A549 (cell line): Measurements from ENCODE around the gene COL8A1. TPM values are rescaled to one million over a fixed set of nuclear protein-coding genes. Genes with fewer than 3 reads are reported as not detected.

Experiments used
- ATAC-seq, 2 experiments: fragments of 200-7000 bp in 1 of 2; fragments of >200 bp in 1 of 2; cut with Nextera tagmentation in 1 of 2; cut with Tn5 transposase in 1 of 2; 3 replicates each; pipeline versions ENCODE4 v1.8.0 to v1.9.1; 2018 to 2020; ENCODE audit warnings: mild to moderate bottlenecking in 1 of 2, moderate library complexity in 1 of 2
- CTCF ChIA-PET: fragments of 300-600 bp; sonication (Branson Sonifier 250); formaldehyde crosslinking; extraction: SDS; loops from one replicate; lab custom pipeline; 2021; ENCODE audit warnings: antibody characterized with exemption, inconsistent platforms; lab: Yijun Ruan, JAX
- POLR2A ChIA-PET: fragments of 350-600 bp; formaldehyde crosslinking; extraction: SDS; loops from one replicate; lab custom pipeline; 2021; ENCODE audit warnings: antibody characterized with exemption, inconsistent platforms; lab: Yijun Ruan, JAX
- DNase-seq, 2 experiments: peaks; one replicate each; pipeline versions ENCODE4 v3.0.0 to v3.0.0-alpha.2; 2011 to 2016; ENCODE audit warnings: low read depth in 1 of 2, low spot score in 1 of 2
- FAIRE-seq: peaks from 2 replicates; lab custom pipeline; 2011; peaks lifted over from hg19 to GRCh38; lab: Jason Lieb, UNC
- H3K27ac ChIP-seq, 2 experiments: fragments of >200 bp; sonication (Bioruptor Twin); formaldehyde crosslinking; 3 replicates each; pipeline ENCODE4 v1.5.1; 2016 to 2017
- H3K4me1 ChIP-seq: fragments of >200 bp; sonication (Bioruptor Twin); formaldehyde crosslinking; 3 replicates; pipeline ENCODE4 v1.6.1; 2016
- H3K4me2 ChIP-seq: fragments of >200 bp; sonication (Bioruptor Twin); formaldehyde crosslinking; 3 replicates; pipeline ENCODE4 v1.6.1; 2016
- H3K4me3 ChIP-seq: fragments of >200 bp; sonication (Bioruptor Twin); formaldehyde crosslinking; 3 replicates; pipeline ENCODE4 v1.5.1; 2016
- H3K9me3 ChIP-seq: fragments of >200 bp; sonication (Bioruptor Twin); formaldehyde crosslinking; 3 replicates; pipeline ENCODE4 v1.6.1; 2016
- CHD2 ChIP-seq: fragments of 150-350 bp; IDR thresholded peaks from 2 replicates; pipeline ENCODE4 v1.6.1; 2014; ENCODE audit warnings: low read length; ENCODE audit not compliant: partially characterized antibody
- CHD4 ChIP-seq: fragments of 200-600 bp; sonication (generic); IDR thresholded peaks from 2 replicates; pipeline ENCODE4 v1.6.1; 2016; ENCODE audit warnings: antibody characterized with exemption, mild to moderate bottlenecking, borderline replicate concordance
- EHF ChIP-seq: fragments of 250-450 bp; sonication (Bioruptor Pico); IDR thresholded peaks from 2 replicates; pipeline ENCODE4 v1.5.0; 2020; ENCODE audit warnings: mild to moderate bottlenecking
- ESRRA ChIP-seq: fragments of 150-350 bp; IDR thresholded peaks from 2 replicates; pipeline ENCODE4 v1.6.1; 2014; ENCODE audit warnings: mild to moderate bottlenecking, low read length, borderline replicate concordance
- FOSB ChIP-seq: fragments of 250-450 bp; sonication (Bioruptor Pico); IDR thresholded peaks from 2 replicates; pipeline ENCODE4 v1.5.0; 2020; ENCODE audit warnings: mild to moderate bottlenecking, moderate library complexity
- FOSL2 ChIP-seq, 2 experiments: fragments of 450-650 bp in 1 of 2; fragments of >200 bp in 1 of 2; sonication (Bioruptor Twin) in 1 of 2; formaldehyde crosslinking; IDR thresholded peaks; 2 replicates each; pipeline versions ENCODE4 v1.5.0 to v1.6.1; 2016 to 2020; ENCODE audit warnings: mild to moderate bottlenecking in 1 of 2, moderate library complexity in 1 of 2
- GATA3 ChIP-seq: IDR thresholded peaks from 2 replicates; pipeline ENCODE4 v1.6.1; 2012; ENCODE audit warnings: borderline replicate concordance
- HDAC2 ChIP-seq: fragments of 200-600 bp; sonication (generic); IDR thresholded peaks from 2 replicates; pipeline ENCODE4 v1.6.1; 2016
- HOXA7 ChIP-seq: fragments of 250-450 bp; sonication (Bioruptor Pico); IDR thresholded peaks from 2 replicates; pipeline ENCODE4 v1.5.0; 2020; ENCODE audit warnings: mild to moderate bottlenecking, moderate library complexity
- HOXB13 ChIP-seq: fragments of 250-450 bp; sonication (Bioruptor Pico); IDR thresholded peaks from 2 replicates; pipeline ENCODE4 v1.5.0; 2020; ENCODE audit warnings: low read depth, mild to moderate bottlenecking, moderate library complexity
- JUN ChIP-seq, 2 experiments: fragments of >200 bp; sonication (Bioruptor Twin); formaldehyde crosslinking; IDR thresholded peaks; 2 replicates in 1 of 2; 3 replicates in 1 of 2; pipeline ENCODE4 v1.6.1; 2016 to 2017
- KDM1A ChIP-seq: fragments of 200-600 bp; sonication (generic); IDR thresholded peaks from 2 replicates; pipeline ENCODE4 v1.6.1; 2016; ENCODE audit warnings: low read depth, mild to moderate bottlenecking
- KDM5A ChIP-seq: fragments of 200-600 bp; sonication (generic); IDR thresholded peaks from 2 replicates; pipeline ENCODE4 v1.6.1; 2016; ENCODE audit warnings: antibody characterized with exemption, mild to moderate bottlenecking
- MAFK ChIP-seq: fragments of 450-650 bp; IDR thresholded peaks from 2 replicates; pipeline ENCODE4 v1.6.1; 2014; ENCODE audit not compliant: partially characterized antibody
- MAZ ChIP-seq: fragments of 150-350 bp; IDR thresholded peaks from 2 replicates; pipeline ENCODE4 v1.6.1; 2014; ENCODE audit warnings: antibody characterized with exemption, low read depth, low read length, borderline replicate concordance
- NPAS2 ChIP-seq: fragments of 250-450 bp; sonication (Bioruptor Pico); IDR thresholded peaks from 2 replicates; pipeline ENCODE4 v1.8.0; 2022; ENCODE audit warnings: mild to moderate bottlenecking, moderate library complexity, borderline replicate concordance
- NR3C1 ChIP-seq: fragments of >200 bp; sonication (Bioruptor Twin); formaldehyde crosslinking; IDR thresholded peaks from 3 replicates; pipeline ENCODE4 v1.6.1; 2017
- POLR2A ChIP-seq: IDR thresholded peaks from 2 replicates; pipeline ENCODE4 v1.6.1; 2012; ENCODE audit warnings: mild to moderate bottlenecking, low read length
- RCOR1 ChIP-seq: fragments of 150-350 bp; IDR thresholded peaks from 2 replicates; pipeline ENCODE4 v1.6.1; 2014; ENCODE audit warnings: antibody characterized with exemption, low read length, low read depth
- RNF2 ChIP-seq: fragments of 200-600 bp; sonication (generic); IDR thresholded peaks from 2 replicates; pipeline ENCODE4 v1.6.1; 2016; ENCODE audit warnings: low read depth, mild to moderate bottlenecking, antibody characterized with exemption, moderate library complexity, borderline replicate concordance
- SREBF2 ChIP-seq: fragments of 450-650 bp; IDR thresholded peaks from 2 replicates; pipeline ENCODE4 v1.6.1; 2014; ENCODE audit warnings: mild to moderate bottlenecking, moderate library complexity
- TP53 ChIP-seq: fragments of 250-450 bp; sonication (Bioruptor Pico); IDR thresholded peaks from 2 replicates; pipeline ENCODE4 v1.5.0; 2021; ENCODE audit warnings: mild to moderate bottlenecking, moderate library complexity
- ZC3H11A ChIP-seq: fragments of 450-650 bp; IDR thresholded peaks from 2 replicates; pipeline ENCODE4 v1.6.1; 2014; ENCODE audit warnings: antibody characterized with exemption, mild to moderate bottlenecking
- ZFP36 ChIP-seq: fragments of 450-650 bp; IDR thresholded peaks from 2 replicates; pipeline ENCODE4 v1.6.1; 2014; ENCODE audit warnings: borderline replicate concordance; ENCODE audit not compliant: partially characterized antibody
- ZSCAN20 ChIP-seq: fragments of 250-450 bp; sonication (Bioruptor Pico); IDR thresholded peaks from 2 replicates; pipeline ENCODE4 v1.8.0; 2022; ENCODE audit warnings: mild to moderate bottlenecking, moderate library complexity
- WGBS: methylation state at CpG from one replicate; pipeline ENCODE4 v1.1.6; 2017; ENCODE audit errors: missing lambda C conversion rate; 5-methylcytosine and 5-hydroxymethylcytosine counted together
- polyA plus RNA-seq, 4 experiments: library from polyadenylated mRNA; depleted of rRNA in 3 of 4; stranded (reverse); fragments of >200 nt; fragmentation: RNase III in 1 of 4; extraction: RNeasy Plus Mini Kit Qiagen cat#74134 plus additional on column Dnase treatment in 1 of 4; gene quantifications; 2 replicates in 3 of 4; 3 replicates in 1 of 4; pipeline ENCODE4 v1.2.3, GENCODE V29; 2011 to 2017
- TF ChIP-seq, protein P1 (sequence below): fragments of >200 bp; sonication (Bioruptor Twin); formaldehyde crosslinking; IDR thresholded peaks from 2 replicates; pipeline ENCODE4 v1.6.1; 2016
- TF ChIP-seq, protein P2 (sequence below): IDR thresholded peaks from 2 replicates; pipeline ENCODE4 v1.6.1; 2012
- TF ChIP-seq, protein P3 (sequence below): fragments of 250-450 bp; sonication (Bioruptor Pico); IDR thresholded peaks from 2 replicates; pipeline ENCODE4 v1.5.0; 2021; ENCODE audit warnings: mild to moderate bottlenecking, moderate library complexity, borderline replicate concordance
- TF ChIP-seq, protein P4 (sequence below): fragments of >200 bp; sonication (Bioruptor Twin); formaldehyde crosslinking; IDR thresholded peaks from 3 replicates; pipeline ENCODE4 v1.6.1; 2016
- TF ChIP-seq, protein P5 (sequence below): fragments of 250-450 bp; sonication (Bioruptor Pico); IDR thresholded peaks from 2 replicates; pipeline ENCODE4 v1.5.0; 2020; ENCODE audit warnings: low read depth, mild to moderate bottlenecking, moderate library complexity

The COL8A1 gene
- polyA plus RNA-seq, 2 of the 4 experiments (the other 2 are of a cell fraction), result not detected

DNA sequence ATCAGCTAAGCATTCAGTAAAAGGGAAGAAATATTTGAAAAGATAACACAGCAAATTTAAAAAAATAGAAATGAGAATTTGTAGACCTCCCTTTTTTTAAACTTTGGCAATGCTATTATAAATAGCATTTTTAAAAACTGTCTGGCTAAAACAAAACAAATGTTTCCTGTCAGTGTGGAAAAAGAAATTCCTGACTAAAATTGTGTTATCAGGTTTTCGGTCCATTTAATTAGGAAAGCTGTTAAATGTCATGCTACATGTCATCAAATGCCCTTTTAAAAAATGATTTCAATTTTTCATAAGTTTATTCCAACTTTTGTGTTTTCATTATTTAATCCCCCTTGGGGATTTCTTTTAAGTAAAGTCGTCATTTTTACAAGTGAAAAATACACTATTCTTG is 29.6 kb downstream of the COL8A1 start:
- 24% methylated on average over 2 of the region's 2 CpGs for WGBS
- Histone ChIP-seq H3K27ac (no peak overlapping the region), H3K4me1 (no peaks in the 10 kb centered on the region), H3K4me2 (no peak overlapping the region), H3K9me3 (no peaks in the 10 kb centered on the region), H3K4me3 (no peak overlapping the region)
- POLR2A ChIA-PET, result no interaction called here
- DNase-seq (no peak), FAIRE-seq (no peak), ATAC-seq (no peak)
- TF ChIP-seq RNF2, result no peak
- TF ChIP-seq, protein P1, sequence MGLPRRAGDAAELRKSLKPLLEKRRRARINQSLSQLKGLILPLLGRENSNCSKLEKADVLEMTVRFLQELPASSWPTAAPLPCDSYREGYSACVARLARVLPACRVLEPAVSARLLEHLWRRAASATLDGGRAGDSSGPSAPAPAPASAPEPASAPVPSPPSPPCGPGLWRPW, result no peak
- TF ChIP-seq HOXB13 (CRISPR knock-in tag), result no peak
- TF ChIP-seq EHF, result no peak
- no peak for TF ChIP-seq HDAC2
- TF ChIP-seq, protein P2, sequence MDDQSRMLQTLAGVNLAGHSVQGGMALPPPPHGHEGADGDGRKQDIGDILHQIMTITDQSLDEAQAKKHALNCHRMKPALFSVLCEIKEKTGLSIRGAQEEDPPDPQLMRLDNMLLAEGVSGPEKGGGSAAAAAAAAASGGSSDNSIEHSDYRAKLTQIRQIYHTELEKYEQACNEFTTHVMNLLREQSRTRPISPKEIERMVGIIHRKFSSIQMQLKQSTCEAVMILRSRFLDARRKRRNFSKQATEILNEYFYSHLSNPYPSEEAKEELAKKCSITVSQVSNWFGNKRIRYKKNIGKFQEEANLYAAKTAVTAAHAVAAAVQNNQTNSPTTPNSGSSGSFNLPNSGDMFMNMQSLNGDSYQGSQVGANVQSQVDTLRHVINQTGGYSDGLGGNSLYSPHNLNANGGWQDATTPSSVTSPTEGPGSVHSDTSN, result no peak
- no peak for TF ChIP-seq CHD4
- TF ChIP-seq JUN (IDR thresholded peaks at IDR 0.05), result no peak
- CTCF ChIA-PET, result interaction anchor here (1.4 kb wide), 1 partner anchor 18 kb away, joined by 3 read pairs; no protein-coding TSS in a partner anchor

DNA sequence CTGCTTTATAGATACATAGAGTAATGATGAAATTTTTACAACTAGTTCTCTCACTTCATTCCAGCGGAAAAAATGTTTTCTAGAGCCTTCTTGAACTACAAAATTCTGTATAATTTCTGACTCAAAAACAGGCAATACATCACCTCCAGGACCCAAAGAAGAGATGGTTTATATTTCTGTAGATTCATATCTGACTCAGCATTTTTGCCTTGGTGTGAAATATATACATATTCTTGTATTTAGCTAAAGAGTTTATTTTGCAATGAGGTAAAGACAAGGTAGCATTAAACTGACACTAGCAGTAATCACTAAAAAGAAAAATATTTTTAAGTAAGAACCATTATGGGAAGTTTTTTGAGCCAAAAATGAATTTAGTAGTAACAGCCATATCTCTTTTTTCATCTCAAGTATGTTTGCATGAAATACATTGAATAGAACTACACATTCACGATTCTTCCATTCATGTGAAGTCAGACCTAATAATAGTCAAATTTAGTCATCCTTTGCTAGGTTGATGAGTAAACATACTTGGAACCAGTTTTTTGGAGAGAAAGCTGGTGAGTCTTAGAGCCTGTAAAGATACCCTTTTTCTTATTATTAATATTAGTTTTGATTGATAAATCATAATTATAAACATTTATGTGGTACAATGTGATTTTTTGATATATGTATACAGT is 31.6 kb downstream of the COL8A1 start:
- ChIA-PET CTCF (no interaction called here), POLR2A (no interaction called here)
- no peak overlapping the region for H3K27ac ChIP-seq
- 25% methylated on average over 2 of the region's 2 CpGs for WGBS
- ATAC-seq (no peak), FAIRE-seq (no peak), DNase-seq (no peak)
- no peaks in the 10 kb centered on the region for H3K4me1 ChIP-seq
- no peaks in the 10 kb centered on the region for H3K9me3 ChIP-seq
- H3K4me3 ChIP-seq, result no peak overlapping the region
- TF ChIP-seq ESRRA (no peak), RCOR1 (no peak), MAFK (peak; percentile 91), TP53 (CRISPR knock-in tag) (no peak), NPAS2 (CRISPR knock-in tag) (no peak), ZC3H11A (no peak), GATA3 (no peak), ZSCAN20 (CRISPR knock-in tag) (no peak)
- no peak overlapping the region for H3K4me2 ChIP-seq

DNA sequence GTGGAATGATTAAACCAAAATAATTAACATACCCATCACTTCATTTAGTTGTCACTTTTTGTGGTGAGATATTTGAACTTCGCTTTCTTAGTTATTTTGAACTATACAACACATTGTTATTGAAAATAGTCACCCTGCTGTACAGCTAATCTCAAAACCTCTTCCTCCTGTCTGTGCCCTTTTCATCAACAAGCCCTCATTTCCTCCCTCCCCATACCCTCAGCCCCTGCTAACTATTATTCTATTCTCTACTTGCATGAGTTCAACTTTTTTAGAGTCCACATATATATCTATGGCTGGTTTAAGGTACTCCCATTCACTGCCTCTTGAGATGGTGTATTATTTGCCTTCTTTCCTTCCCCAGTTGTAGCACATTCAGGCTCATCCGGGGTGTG is 32.2 kb downstream of the COL8A1 start:
- Histone ChIP-seq H3K27ac (no peak overlapping the region), H3K4me3 (no peak overlapping the region), H3K4me1 (no peaks in the 10 kb centered on the region), H3K9me3 (no peaks in the 10 kb centered on the region), H3K4me2 (no peak overlapping the region)
- ChIA-PET POLR2A (no interaction called here), CTCF (no interaction called here)
- ATAC-seq (no peak), DNase-seq (no peak), FAIRE-seq (no peak)
- 8% methylated on average over 2 of the region's 2 CpGs for WGBS
- TF ChIP-seq CHD2 (no peak), SREBF2 (no peak), KDM1A (no peak), ZFP36 (no peak), EHF (no peak), KDM5A (no peak), MAFK (no peak), FOSB (no peak), FOSL2 (IDR thresholded peaks at IDR 0.05) (no peak), FOSL2 (CRISPR knock-in tag; IDR thresholded peaks at IDR 0.05) (no peak), POLR2A (no peak), HOXA7 (CRISPR knock-in tag) (no peak), NR3C1 (no peak), MAZ (no peak)
- TF ChIP-seq, protein P2, result no peak
- TF ChIP-seq, protein P3, sequence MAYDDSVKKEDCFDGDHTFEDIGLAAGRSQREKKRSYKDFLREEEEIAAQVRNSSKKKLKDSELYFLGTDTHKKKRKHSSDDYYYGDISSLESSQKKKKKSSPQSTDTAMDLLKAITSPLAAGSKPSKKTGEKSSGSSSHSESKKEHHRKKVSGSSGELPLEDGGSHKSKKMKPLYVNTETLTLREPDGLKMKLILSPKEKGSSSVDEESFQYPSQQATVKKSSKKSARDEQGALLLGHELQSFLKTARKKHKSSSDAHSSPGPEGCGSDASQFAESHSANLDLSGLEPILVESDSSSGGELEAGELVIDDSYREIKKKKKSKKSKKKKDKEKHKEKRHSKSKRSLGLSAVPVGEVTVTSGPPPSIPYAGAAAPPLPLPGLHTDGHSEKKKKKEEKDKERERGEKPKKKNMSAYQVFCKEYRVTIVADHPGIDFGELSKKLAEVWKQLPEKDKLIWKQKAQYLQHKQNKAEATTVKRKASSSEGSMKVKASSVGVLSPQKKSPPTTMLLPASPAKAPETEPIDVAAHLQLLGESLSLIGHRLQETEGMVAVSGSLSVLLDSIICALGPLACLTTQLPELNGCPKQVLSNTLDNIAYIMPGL (CRISPR knock-in tag), result no peak
- TF ChIP-seq, protein P4, sequence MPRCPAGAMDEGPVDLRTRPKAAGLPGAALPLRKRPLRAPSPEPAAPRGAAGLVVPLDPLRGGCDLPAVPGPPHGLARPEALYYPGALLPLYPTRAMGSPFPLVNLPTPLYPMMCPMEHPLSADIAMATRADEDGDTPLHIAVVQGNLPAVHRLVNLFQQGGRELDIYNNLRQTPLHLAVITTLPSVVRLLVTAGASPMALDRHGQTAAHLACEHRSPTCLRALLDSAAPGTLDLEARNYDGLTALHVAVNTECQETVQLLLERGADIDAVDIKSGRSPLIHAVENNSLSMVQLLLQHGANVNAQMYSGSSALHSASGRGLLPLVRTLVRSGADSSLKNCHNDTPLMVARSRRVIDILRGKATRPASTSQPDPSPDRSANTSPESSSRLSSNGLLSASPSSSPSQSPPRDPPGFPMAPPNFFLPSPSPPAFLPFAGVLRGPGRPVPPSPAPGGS, result no peak
- TF ChIP-seq, protein P5, sequence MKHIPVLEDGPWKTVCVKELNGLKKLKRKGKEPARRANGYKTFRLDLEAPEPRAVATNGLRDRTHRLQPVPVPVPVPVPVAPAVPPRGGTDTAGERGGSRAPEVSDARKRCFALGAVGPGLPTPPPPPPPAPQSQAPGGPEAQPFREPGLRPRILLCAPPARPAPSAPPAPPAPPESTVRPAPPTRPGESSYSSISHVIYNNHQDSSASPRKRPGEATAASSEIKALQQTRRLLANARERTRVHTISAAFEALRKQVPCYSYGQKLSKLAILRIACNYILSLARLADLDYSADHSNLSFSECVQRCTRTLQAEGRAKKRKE (CRISPR knock-in tag), result no peak
